A549 (cell line): ENCODE measurements around the gene ITGA11. TPM values are rescaled to one million over a fixed set of nuclear protein-coding genes. Genes with fewer than 3 reads are reported as not detected.

ENCODE experiments used
- ATAC-seq, 2 experiments: fragments of 200-7000 bp in 1 of 2; fragments of >200 bp in 1 of 2; cut with Nextera tagmentation in 1 of 2; cut with Tn5 transposase in 1 of 2; 3 replicates each; pipeline versions ENCODE4 v1.8.0 to v1.9.1; 2018 to 2020; ENCODE audit warnings: mild to moderate bottlenecking in 1 of 2, moderate library complexity in 1 of 2
- CTCF ChIA-PET: fragments of 300-600 bp; sonication (Branson Sonifier 250); formaldehyde crosslinking; extraction: SDS; loops from one replicate; lab custom pipeline; 2021; ENCODE audit warnings: antibody characterized with exemption, inconsistent platforms; lab: Yijun Ruan, JAX
- POLR2A ChIA-PET: fragments of 350-600 bp; formaldehyde crosslinking; extraction: SDS; loops from one replicate; lab custom pipeline; 2021; ENCODE audit warnings: antibody characterized with exemption, inconsistent platforms; lab: Yijun Ruan, JAX
- DNase-seq, 2 experiments: peaks; one replicate each; pipeline versions ENCODE4 v3.0.0 to v3.0.0-alpha.2; 2011 to 2016; ENCODE audit warnings: low read depth in 1 of 2, low spot score in 1 of 2
- FAIRE-seq: peaks from 2 replicates; lab custom pipeline; 2011; peaks lifted over from hg19 to GRCh38; lab: Jason Lieb, UNC
- H3K27ac ChIP-seq, 2 experiments: fragments of >200 bp; sonication (Bioruptor Twin); formaldehyde crosslinking; 3 replicates each; pipeline ENCODE4 v1.5.1; 2016 to 2017
- H3K4me1 ChIP-seq: fragments of >200 bp; sonication (Bioruptor Twin); formaldehyde crosslinking; 3 replicates; pipeline ENCODE4 v1.6.1; 2016
- H3K4me2 ChIP-seq: fragments of >200 bp; sonication (Bioruptor Twin); formaldehyde crosslinking; 3 replicates; pipeline ENCODE4 v1.6.1; 2016
- H3K4me3 ChIP-seq: fragments of >200 bp; sonication (Bioruptor Twin); formaldehyde crosslinking; 3 replicates; pipeline ENCODE4 v1.5.1; 2016
- H3K9me3 ChIP-seq: fragments of >200 bp; sonication (Bioruptor Twin); formaldehyde crosslinking; 3 replicates; pipeline ENCODE4 v1.6.1; 2016
- CBX2 ChIP-seq: fragments of 200-600 bp; sonication (generic); IDR thresholded peaks from 2 replicates; pipeline ENCODE4 v1.6.1; 2016; ENCODE audit warnings: low read depth, mild to moderate bottlenecking, borderline replicate concordance
- CEBPB ChIP-seq, 2 experiments: fragments of >200 bp in 1 of 2; sonication (Bioruptor Twin) in 1 of 2; formaldehyde crosslinking in 1 of 2; IDR thresholded peaks; 2 replicates each; pipeline ENCODE4 v1.6.1; 2012 to 2016
- CHD2 ChIP-seq: fragments of 150-350 bp; IDR thresholded peaks from 2 replicates; pipeline ENCODE4 v1.6.1; 2014; ENCODE audit warnings: low read length; ENCODE audit not compliant: partially characterized antibody
- EP300 ChIP-seq, 2 experiments: fragments of >200 bp; sonication (Bioruptor Twin); formaldehyde crosslinking; IDR thresholded peaks; 2 replicates in 1 of 2; 3 replicates in 1 of 2; pipeline ENCODE4 v1.6.1; 2016 to 2017
- ESRRA ChIP-seq: fragments of 150-350 bp; IDR thresholded peaks from 2 replicates; pipeline ENCODE4 v1.6.1; 2014; ENCODE audit warnings: mild to moderate bottlenecking, low read length, borderline replicate concordance
- FOSB ChIP-seq: fragments of 250-450 bp; sonication (Bioruptor Pico); IDR thresholded peaks from 2 replicates; pipeline ENCODE4 v1.5.0; 2020; ENCODE audit warnings: mild to moderate bottlenecking, moderate library complexity
- FOSL2 ChIP-seq, 2 experiments: fragments of 450-650 bp in 1 of 2; fragments of >200 bp in 1 of 2; sonication (Bioruptor Twin) in 1 of 2; formaldehyde crosslinking; IDR thresholded peaks; 2 replicates each; pipeline versions ENCODE4 v1.5.0 to v1.6.1; 2016 to 2020; ENCODE audit warnings: mild to moderate bottlenecking in 1 of 2, moderate library complexity in 1 of 2
- HDAC2 ChIP-seq: fragments of 200-600 bp; sonication (generic); IDR thresholded peaks from 2 replicates; pipeline ENCODE4 v1.6.1; 2016
- HOXB13 ChIP-seq: fragments of 250-450 bp; sonication (Bioruptor Pico); IDR thresholded peaks from 2 replicates; pipeline ENCODE4 v1.5.0; 2020; ENCODE audit warnings: low read depth, mild to moderate bottlenecking, moderate library complexity
- JUNB ChIP-seq: fragments of >200 bp; sonication (Bioruptor Twin); formaldehyde crosslinking; IDR thresholded peaks from 2 replicates; pipeline ENCODE4 v1.6.1; 2016
- MAZ ChIP-seq: fragments of 150-350 bp; IDR thresholded peaks from 2 replicates; pipeline ENCODE4 v1.6.1; 2014; ENCODE audit warnings: antibody characterized with exemption, low read depth, low read length, borderline replicate concordance
- NPAS2 ChIP-seq: fragments of 250-450 bp; sonication (Bioruptor Pico); IDR thresholded peaks from 2 replicates; pipeline ENCODE4 v1.8.0; 2022; ENCODE audit warnings: mild to moderate bottlenecking, moderate library complexity, borderline replicate concordance
- NR3C1 ChIP-seq: fragments of >200 bp; sonication (Bioruptor Twin); formaldehyde crosslinking; IDR thresholded peaks from 3 replicates; pipeline ENCODE4 v1.6.1; 2017
- RARB ChIP-seq: fragments of 250-450 bp; sonication (Bioruptor Pico); IDR thresholded peaks from 2 replicates; pipeline ENCODE4 v1.8.0; 2021; ENCODE audit warnings: mild to moderate bottlenecking, moderate library complexity
- REST ChIP-seq: fragments of 200-600 bp; sonication (generic); IDR thresholded peaks from 2 replicates; pipeline ENCODE4 v1.6.1; 2016; ENCODE audit warnings: antibody characterized with exemption, mild to moderate bottlenecking, moderate library complexity
- RNF2 ChIP-seq: fragments of 200-600 bp; sonication (generic); IDR thresholded peaks from 2 replicates; pipeline ENCODE4 v1.6.1; 2016; ENCODE audit warnings: low read depth, mild to moderate bottlenecking, antibody characterized with exemption, moderate library complexity, borderline replicate concordance
- SREBF2 ChIP-seq: fragments of 450-650 bp; IDR thresholded peaks from 2 replicates; pipeline ENCODE4 v1.6.1; 2014; ENCODE audit warnings: mild to moderate bottlenecking, moderate library complexity
- USF2 ChIP-seq: fragments of 450-650 bp; IDR thresholded peaks from 2 replicates; pipeline ENCODE4 v1.6.1; 2014; ENCODE audit warnings: antibody characterized with exemption
- ZNF302 ChIP-seq: fragments of 250-450 bp; sonication (Bioruptor Pico); IDR thresholded peaks from 2 replicates; pipeline ENCODE4 v1.9.0; 2021; ENCODE audit warnings: inconsistent platforms, mild to moderate bottlenecking, moderate library complexity
- WGBS: methylation state at CpG from one replicate; pipeline ENCODE4 v1.1.6; 2017; ENCODE audit errors: missing lambda C conversion rate; 5-methylcytosine and 5-hydroxymethylcytosine counted together
- polyA plus RNA-seq, 4 experiments: library from polyadenylated mRNA; depleted of rRNA in 3 of 4; stranded (reverse); fragments of >200 nt; fragmentation: RNase III in 1 of 4; extraction: RNeasy Plus Mini Kit Qiagen cat#74134 plus additional on column Dnase treatment in 1 of 4; gene quantifications; 2 replicates in 3 of 4; 3 replicates in 1 of 4; pipeline ENCODE4 v1.2.3, GENCODE V29; 2011 to 2017
- TF ChIP-seq, protein P1 (sequence below): IDR thresholded peaks from 2 replicates; pipeline ENCODE4 v1.6.1; 2012; ENCODE audit warnings: low read depth, borderline replicate concordance
- TF ChIP-seq, protein P2 (sequence below): fragments of >200 bp; sonication (Bioruptor Twin); formaldehyde crosslinking; IDR thresholded peaks from 3 replicates; pipeline ENCODE4 v1.6.1; 2016
- TF ChIP-seq, protein P3 (sequence below): fragments of 150-350 bp; IDR thresholded peaks from 2 replicates; pipeline ENCODE4 v1.6.1; 2014; ENCODE audit warnings: low read depth, mild to moderate bottlenecking, low read length
- TF ChIP-seq, protein P4 (sequence below): fragments of 250-450 bp; sonication (Bioruptor Pico); IDR thresholded peaks from 2 replicates; pipeline ENCODE4 v1.5.0; 2021; ENCODE audit warnings: mild to moderate bottlenecking, moderate library complexity, borderline replicate concordance

Gene ITGA11
- polyA plus RNA-seq, 2 of the 4 experiments (the other 2 are of a cell fraction): 8.3 to 17.2 TPM

DNA sequence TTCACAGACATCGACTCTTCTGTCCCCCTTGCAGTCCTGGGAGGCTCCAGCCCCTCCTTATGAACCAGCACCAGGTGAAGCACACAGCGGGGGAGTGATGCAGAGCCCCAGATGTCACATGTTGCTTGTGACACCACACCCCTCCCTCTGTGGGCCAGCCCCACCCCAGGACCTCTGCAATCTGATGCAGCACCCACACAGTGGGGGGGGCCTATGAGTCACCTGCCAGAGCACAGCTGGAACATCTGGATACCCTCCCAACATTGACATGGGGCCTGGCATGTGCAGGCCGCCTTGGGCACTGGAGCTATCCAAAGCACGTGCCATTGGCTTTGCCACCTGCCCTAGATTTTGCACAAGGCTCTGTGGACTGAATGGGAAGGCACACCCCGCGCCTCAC is 83.9 kb downstream of the ITGA11 start:
- 84% methylated on average over 6 of the region's 6 CpGs for WGBS
- no peak overlapping the region for H3K27ac ChIP-seq
- no peak for FAIRE-seq
- H3K4me3 ChIP-seq: no peak overlapping the region
- TF ChIP-seq NR3C1 (no peak), CBX2 (no peak), EP300 (IDR thresholded peaks at IDR 0.05) (no peak), HOXB13 (no peak), RARB (no peak), HDAC2 (no peak), REST (no peak), RNF2 (no peak), JUNB (no peak), USF2 (no peak), MAZ (no peak), FOSL2 (IDR thresholded peaks at IDR 0.05) (no peak), FOSL2 (CRISPR knock-in tag; IDR thresholded peaks at IDR 0.05) (no peak), SREBF2 (no peak), ESRRA (no peak), CHD2 (no peak), NPAS2 (CRISPR knock-in tag) (no peak)
- TF ChIP-seq, protein P1, sequence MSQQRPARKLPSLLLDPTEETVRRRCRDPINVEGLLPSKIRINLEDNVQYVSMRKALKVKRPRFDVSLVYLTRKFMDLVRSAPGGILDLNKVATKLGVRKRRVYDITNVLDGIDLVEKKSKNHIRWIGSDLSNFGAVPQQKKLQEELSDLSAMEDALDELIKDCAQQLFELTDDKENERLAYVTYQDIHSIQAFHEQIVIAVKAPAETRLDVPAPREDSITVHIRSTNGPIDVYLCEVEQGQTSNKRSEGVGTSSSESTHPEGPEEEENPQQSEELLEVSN: no peak
- TF ChIP-seq, protein P2, sequence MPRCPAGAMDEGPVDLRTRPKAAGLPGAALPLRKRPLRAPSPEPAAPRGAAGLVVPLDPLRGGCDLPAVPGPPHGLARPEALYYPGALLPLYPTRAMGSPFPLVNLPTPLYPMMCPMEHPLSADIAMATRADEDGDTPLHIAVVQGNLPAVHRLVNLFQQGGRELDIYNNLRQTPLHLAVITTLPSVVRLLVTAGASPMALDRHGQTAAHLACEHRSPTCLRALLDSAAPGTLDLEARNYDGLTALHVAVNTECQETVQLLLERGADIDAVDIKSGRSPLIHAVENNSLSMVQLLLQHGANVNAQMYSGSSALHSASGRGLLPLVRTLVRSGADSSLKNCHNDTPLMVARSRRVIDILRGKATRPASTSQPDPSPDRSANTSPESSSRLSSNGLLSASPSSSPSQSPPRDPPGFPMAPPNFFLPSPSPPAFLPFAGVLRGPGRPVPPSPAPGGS: no peak
- TF ChIP-seq, protein P3, sequence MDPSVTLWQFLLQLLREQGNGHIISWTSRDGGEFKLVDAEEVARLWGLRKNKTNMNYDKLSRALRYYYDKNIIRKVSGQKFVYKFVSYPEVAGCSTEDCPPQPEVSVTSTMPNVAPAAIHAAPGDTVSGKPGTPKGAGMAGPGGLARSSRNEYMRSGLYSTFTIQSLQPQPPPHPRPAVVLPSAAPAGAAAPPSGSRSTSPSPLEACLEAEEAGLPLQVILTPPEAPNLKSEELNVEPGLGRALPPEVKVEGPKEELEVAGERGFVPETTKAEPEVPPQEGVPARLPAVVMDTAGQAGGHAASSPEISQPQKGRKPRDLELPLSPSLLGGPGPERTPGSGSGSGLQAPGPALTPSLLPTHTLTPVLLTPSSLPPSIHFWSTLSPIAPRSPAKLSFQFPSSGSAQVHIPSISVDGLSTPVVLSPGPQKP: no peak
- TF ChIP-seq, all 56 proteins: peak for 0
- ATAC-seq (no peak), DNase-seq (no peak)
- ChIA-PET POLR2A (no interaction called here), CTCF (interaction anchor here (0.8 to 8.6 kb wide), 5 partner anchors 13 to 43 kb away, joined by 3 to 58 read pairs (median 8); no protein-coding TSS in a partner anchor)
- Histone ChIP-seq H3K4me1 (peaks cover 15% of the 10 kb centered on the region), H3K4me2 (no peak overlapping the region), H3K9me3 (no peaks in the 10 kb centered on the region)

GRCh38 chr15:68347392-68347791 is 84.6 kb downstream of the ITGA11 start:
- no peak for TF ChIP-seq FOSB
- TF ChIP-seq HOXB13: no peak
- no peak for TF ChIP-seq REST
- TF ChIP-seq CEBPB (IDR thresholded peaks at IDR 0.05): no peak
- TF ChIP-seq, protein P4, sequence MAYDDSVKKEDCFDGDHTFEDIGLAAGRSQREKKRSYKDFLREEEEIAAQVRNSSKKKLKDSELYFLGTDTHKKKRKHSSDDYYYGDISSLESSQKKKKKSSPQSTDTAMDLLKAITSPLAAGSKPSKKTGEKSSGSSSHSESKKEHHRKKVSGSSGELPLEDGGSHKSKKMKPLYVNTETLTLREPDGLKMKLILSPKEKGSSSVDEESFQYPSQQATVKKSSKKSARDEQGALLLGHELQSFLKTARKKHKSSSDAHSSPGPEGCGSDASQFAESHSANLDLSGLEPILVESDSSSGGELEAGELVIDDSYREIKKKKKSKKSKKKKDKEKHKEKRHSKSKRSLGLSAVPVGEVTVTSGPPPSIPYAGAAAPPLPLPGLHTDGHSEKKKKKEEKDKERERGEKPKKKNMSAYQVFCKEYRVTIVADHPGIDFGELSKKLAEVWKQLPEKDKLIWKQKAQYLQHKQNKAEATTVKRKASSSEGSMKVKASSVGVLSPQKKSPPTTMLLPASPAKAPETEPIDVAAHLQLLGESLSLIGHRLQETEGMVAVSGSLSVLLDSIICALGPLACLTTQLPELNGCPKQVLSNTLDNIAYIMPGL: no peak
- TF ChIP-seq ZNF302 (CRISPR knock-in tag): no peak
- no peak for TF ChIP-seq EP300 (IDR thresholded peaks at IDR 0.05)
- TF ChIP-seq SREBF2: no peak
- TF ChIP-seq HDAC2: no peak
- ChIA-PET CTCF (interaction anchor here (1.5 to 8.6 kb wide), 3 partner anchors 13 to 42 kb away, joined by 6 to 58 read pairs (median 35); no protein-coding TSS in a partner anchor), POLR2A (no interaction called here)
- DNase-seq (no peak), ATAC-seq (no peak), FAIRE-seq (no peak)
- no peaks in the 10 kb centered on the region for H3K9me3 ChIP-seq
- no peak overlapping the region for H3K4me3 ChIP-seq
- no peak overlapping the region for H3K27ac ChIP-seq
- WGBS: 87% methylated on average over 7 of the region's 7 CpGs
- no peak overlapping the region for H3K4me2 ChIP-seq
- H3K4me1 ChIP-seq: peaks cover 8% of the 10 kb centered on the region
